Keratinocyte (primary cell): Measurements from ENCODE around the gene NAA16. TPM values are rescaled to one million over a fixed set of nuclear protein-coding genes. Genes with fewer than 3 reads are reported as not detected.
"Not testable (repeated sequence)": the region's sequence is repeated elsewhere in the genome, so short reads cannot be mapped to it uniquely, and the experiment has no call there.

Experiments used
- DNase-seq: peaks from one replicate; pipeline ENCODE4 v3.0.0-alpha.2; 2011; ENCODE audit warnings: low read depth, missing footprints, low spot score
- FAIRE-seq: peaks from 2 replicates; lab custom pipeline; 2011; peaks lifted over from hg19 to GRCh38; lab: Jason Lieb, UNC
- H2AFZ ChIP-seq: 2 replicates; pipeline ENCODE4 v1.6.0; 2012; ENCODE audit warnings: low read length, control low read depth, inconsistent platforms; ENCODE audit not compliant: control insufficient read depth
- H3K27ac ChIP-seq: 2 replicates; pipeline ENCODE4 v1.5.1; 2011; ENCODE audit warnings: low read length; ENCODE audit not compliant: control insufficient read depth, insufficient read depth
- H3K27me3 ChIP-seq: 3 replicates; pipeline ENCODE4 v1.6.0; 2011; ENCODE audit warnings: low read length; ENCODE audit not compliant: control insufficient read depth, insufficient read depth; ENCODE audit errors: extremely low read depth
- H3K36me3 ChIP-seq, 2 experiments: 2 replicates in 1 of 2; 3 replicates in 1 of 2; pipeline ENCODE4 v1.5.1; 2011; ENCODE audit warnings: low read length in 2 of 2, mild to moderate bottlenecking in 1 of 2; ENCODE audit not compliant: control insufficient read depth in 2 of 2, insufficient read depth in 2 of 2; ENCODE audit errors: extremely low read depth in 1 of 2
- H3K4me1 ChIP-seq: 3 replicates; pipeline ENCODE4 v1.5.1; 2011; ENCODE audit warnings: low read length; ENCODE audit not compliant: control insufficient read depth, insufficient read depth; ENCODE audit errors: extremely low read depth
- H3K4me2 ChIP-seq: 3 replicates; pipeline ENCODE4 v1.6.0; 2011; ENCODE audit warnings: low read depth, low read length; ENCODE audit not compliant: control insufficient read depth, insufficient read depth; ENCODE audit errors: extremely low read depth
- H3K4me3 ChIP-seq, 3 experiments: fragments of 200-600 bp in 1 of 3; sonication (generic) in 1 of 3; 2 replicates in 2 of 3; 3 replicates in 1 of 3; pipeline ENCODE4 v1.5.1; 2011 to 2016; ENCODE audit warnings: low read length in 3 of 3, mild to moderate bottlenecking in 3 of 3, control low read depth in 2 of 3, inconsistent platforms in 1 of 3, low read depth in 1 of 3, mixed read lengths in 1 of 3, mixed run types in 1 of 3, moderate library complexity in 1 of 3; ENCODE audit not compliant: control insufficient read depth in 2 of 3, insufficient read depth in 2 of 3; ENCODE audit errors: extremely low read depth in 1 of 3
- H3K79me2 ChIP-seq: 2 replicates; pipeline ENCODE4 v1.6.0; 2012; ENCODE audit warnings: low read length; ENCODE audit not compliant: control insufficient read depth, insufficient read depth
- H3K9ac ChIP-seq: 3 replicates; pipeline ENCODE4 v1.6.0; 2011; ENCODE audit warnings: low read length; ENCODE audit not compliant: control insufficient read depth, insufficient read depth; ENCODE audit errors: extremely low read depth
- H3K9me1 ChIP-seq: 3 replicates; pipeline ENCODE4 v1.6.0; 2011; ENCODE audit warnings: low read length; ENCODE audit not compliant: control insufficient read depth, insufficient read depth; ENCODE audit errors: extremely low read depth
- H3K9me3 ChIP-seq: 2 replicates; pipeline ENCODE4 v1.5.1; 2012; ENCODE audit warnings: low read depth, low read length; ENCODE audit not compliant: control insufficient read depth
- H4K20me1 ChIP-seq: 3 replicates; pipeline ENCODE4 v1.6.0; 2011; ENCODE audit warnings: low read length; ENCODE audit not compliant: control insufficient read depth, insufficient read depth; ENCODE audit errors: extremely low read depth
- EZH2 ChIP-seq: IDR thresholded peaks from one replicate; pipeline ENCODE4 v1.6.1; 2012; ENCODE audit warnings: inconsistent platforms, mild to moderate bottlenecking, low read length, moderate library complexity
- dilution Hi-C: fragments of 300-500 bp; cut with MboI; formaldehyde crosslinking; loops from one replicate; pipeline ENCODE4 v1.7.0; 2020; ENCODE audit warnings: low sequenced_read_pairs; ENCODE audit not compliant: extremely low pct_ligation_motif_present
- polyA plus RNA-seq, 5 experiments: library from polyadenylated mRNA; depleted of rRNA in 3 of 5; stranded (reverse) in 3 of 5; stranded (forward) in 1 of 5; unstranded in 1 of 5; fragments of >200 nt; gene quantifications; 1 replicate in 1 of 5; 2 replicates in 3 of 5; 3 replicates in 1 of 5; pipeline versions ENCODE4 v1.2.1 to v1.2.3, GENCODE V29; 2011 to 2012; ENCODE audit warnings: missing spikeins in 2 of 5, low read depth in 1 of 5, low replicate concordance in 1 of 5
- TF ChIP-seq, protein P1 (sequence below), 3 experiments: IDR thresholded peaks in 1 of 3; conservative IDR thresholded peaks in 1 of 3; optimal IDR thresholded peaks in 1 of 3; 2 replicates in 2 of 3; 3 replicates in 1 of 3; pipeline versions ENCODE3 to v1.5.1; 2011; ENCODE audit warnings: low read length in 3 of 3, mild to moderate bottlenecking in 3 of 3, moderate library complexity in 2 of 3, control low read depth in 1 of 3, inconsistent platforms in 1 of 3; ENCODE audit not compliant: insufficient read depth in 2 of 3; ENCODE audit errors: extremely low read depth in 1 of 3

Gene NAA16
- polyA plus RNA-seq, 1 donor (not counting 4 experiments of a cell fraction or from before 2014, with no cell fraction given) = 12.0 TPM

DNA sequence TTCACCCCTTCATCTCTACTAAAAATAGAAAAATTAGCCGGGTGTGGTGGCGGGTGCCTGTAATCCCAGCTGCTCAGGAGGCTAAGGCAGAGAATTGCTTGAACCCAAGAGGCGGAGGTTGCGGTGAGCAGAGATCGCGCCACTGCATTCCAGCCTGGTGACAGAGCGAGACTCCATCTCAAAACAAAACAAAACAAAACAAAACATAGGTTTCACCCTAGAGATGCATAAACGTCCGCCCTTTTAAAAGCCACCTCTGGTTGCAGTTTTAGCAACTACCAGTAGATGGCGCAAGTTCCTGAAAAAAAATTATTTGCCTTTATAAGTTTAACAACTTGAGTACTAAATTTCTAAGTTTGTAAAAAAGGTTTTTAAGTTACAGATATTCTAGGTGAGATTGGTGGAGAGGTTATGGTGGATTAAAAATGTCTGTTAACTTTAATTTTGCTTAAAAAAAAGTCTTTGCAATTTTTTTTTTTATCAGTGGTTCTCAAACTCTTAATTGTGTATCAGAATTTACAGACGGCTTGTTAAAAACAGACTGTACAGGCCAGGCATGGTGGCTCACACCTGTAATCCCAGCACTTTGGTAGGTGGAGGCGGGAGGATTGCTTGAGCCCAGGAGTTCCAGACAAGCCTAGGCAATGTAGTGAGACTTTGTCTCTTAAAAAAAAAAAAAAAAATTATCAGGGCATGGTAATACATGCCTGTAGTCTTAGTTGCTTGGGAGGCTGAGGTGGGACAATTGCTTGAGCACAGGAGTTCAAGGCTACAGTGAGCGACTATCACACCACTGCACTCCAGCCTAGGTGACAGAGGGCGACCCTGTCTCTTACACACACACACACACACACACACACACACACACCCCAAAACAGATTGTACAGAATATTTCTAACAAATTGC, 42.1 kb downstream of the NAA16 start:
- FAIRE-seq (no peak), DNase-seq (peak; percentile 19)
- peaks cover 4% of the 10 kb centered on the region for H3K79me2 ChIP-seq
- TF ChIP-seq, protein P1, sequence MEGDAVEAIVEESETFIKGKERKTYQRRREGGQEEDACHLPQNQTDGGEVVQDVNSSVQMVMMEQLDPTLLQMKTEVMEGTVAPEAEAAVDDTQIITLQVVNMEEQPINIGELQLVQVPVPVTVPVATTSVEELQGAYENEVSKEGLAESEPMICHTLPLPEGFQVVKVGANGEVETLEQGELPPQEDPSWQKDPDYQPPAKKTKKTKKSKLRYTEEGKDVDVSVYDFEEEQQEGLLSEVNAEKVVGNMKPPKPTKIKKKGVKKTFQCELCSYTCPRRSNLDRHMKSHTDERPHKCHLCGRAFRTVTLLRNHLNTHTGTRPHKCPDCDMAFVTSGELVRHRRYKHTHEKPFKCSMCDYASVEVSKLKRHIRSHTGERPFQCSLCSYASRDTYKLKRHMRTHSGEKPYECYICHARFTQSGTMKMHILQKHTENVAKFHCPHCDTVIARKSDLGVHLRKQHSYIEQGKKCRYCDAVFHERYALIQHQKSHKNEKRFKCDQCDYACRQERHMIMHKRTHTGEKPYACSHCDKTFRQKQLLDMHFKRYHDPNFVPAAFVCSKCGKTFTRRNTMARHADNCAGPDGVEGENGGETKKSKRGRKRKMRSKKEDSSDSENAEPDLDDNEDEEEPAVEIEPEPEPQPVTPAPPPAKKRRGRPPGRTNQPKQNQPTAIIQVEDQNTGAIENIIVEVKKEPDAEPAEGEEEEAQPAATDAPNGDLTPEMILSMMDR (optimal IDR thresholded peaks at IDR 0.05 in 1 of 3, IDR thresholded peaks at IDR 0.05 in 1 of 3, conservative IDR thresholded peaks at IDR 0.05 in 1 of 3; ENCODE audit: extremely low read depth in 1 of 3, insufficient read depth in 2 of 3, low read length in 3 of 3) = peak; percentile 31 to 71 (median 51)
- TF ChIP-seq EZH2 = no peak
- H3K27ac ChIP-seq = peak overlapping the region; percentile 80
- H3K27me3 ChIP-seq = no peaks in the 10 kb centered on the region
- H3K9me3 ChIP-seq = no peaks in the 10 kb centered on the region
- peak overlapping the region; percentile 66 for H3K4me2 ChIP-seq
- no peaks in the 10 kb centered on the region for H4K20me1 ChIP-seq
- dilution Hi-C loops = no loop called here
- H3K9me1 ChIP-seq = no peaks in the 10 kb centered on the region
- H3K9ac ChIP-seq = peak overlapping the region; percentile 50
- H3K36me3 ChIP-seq = peaks cover 0 to 17% of the 10 kb centered on the region in 2 experiments
- peak overlapping the region; percentile 31 for H2AFZ ChIP-seq
- peaks cover 30% of the 10 kb centered on the region for H3K4me1 ChIP-seq
- H3K4me3 ChIP-seq = peak overlapping the region in 1 of 3 experiments; percentile 25

DNA sequence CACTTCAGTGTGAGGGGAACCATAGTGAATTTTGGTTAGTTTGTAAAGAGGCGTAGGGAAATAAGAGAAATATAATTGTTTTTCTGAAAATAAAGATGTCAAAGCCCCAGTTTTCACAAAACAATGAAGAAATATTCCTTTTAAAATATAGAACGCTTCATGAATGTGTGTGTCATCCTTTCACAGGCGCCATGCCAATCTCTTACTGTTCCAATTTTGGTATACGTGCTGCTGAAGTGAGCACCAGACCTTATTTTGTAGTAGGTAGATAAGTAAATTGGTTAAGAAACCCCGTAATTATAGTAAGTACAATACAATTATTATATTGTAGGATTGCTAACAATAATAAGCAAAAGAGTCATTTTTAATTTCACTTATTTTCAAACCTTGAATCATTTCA, 43.3 kb downstream of the NAA16 start:
- Histone ChIP-seq H3K4me3 (no peak overlapping the region), H3K36me3 (peaks cover 0 to 17% of the 10 kb centered on the region in 2 experiments), H3K9me3 (no peaks in the 10 kb centered on the region), H3K79me2 (peaks cover 2% of the 10 kb centered on the region), H3K9ac (no peak overlapping the region), H3K9me1 (no peaks in the 10 kb centered on the region), H3K4me1 (peaks cover 30% of the 10 kb centered on the region), H4K20me1 (no peaks in the 10 kb centered on the region), H3K27me3 (no peaks in the 10 kb centered on the region), H3K27ac (no peak overlapping the region), H3K4me2 (no peak overlapping the region), H2AFZ (no peak overlapping the region)
- dilution Hi-C loops = no loop called here
- no peak for DNase-seq
- no peak for TF ChIP-seq EZH2
- TF ChIP-seq, protein P1 (optimal IDR thresholded peaks at IDR 0.05 in 1 of 3, IDR thresholded peaks at IDR 0.05 in 1 of 3, conservative IDR thresholded peaks at IDR 0.05 in 1 of 3; ENCODE audit: extremely low read depth in 1 of 3, insufficient read depth in 2 of 3, low read length in 3 of 3) = no peak
- FAIRE-seq = no peak

GRCh38 chr13:41356385-41356648, 45.2 kb downstream of the NAA16 start:
- H3K9me3 ChIP-seq, H2AFZ ChIP-seq, H3K79me2 ChIP-seq, DNase-seq, dilution Hi-C loops, H4K20me1 ChIP-seq, H3K27me3 ChIP-seq, H3K4me3 ChIP-seq, H3K9ac ChIP-seq, H3K9me1 ChIP-seq: not testable (repeated sequence)
- Histone ChIP-seq H3K4me1 (peaks cover 30% of the 10 kb centered on the region), H3K4me2 (peak overlapping the region; percentile 45), H3K36me3 (peaks cover 0 to 26% of the 10 kb centered on the region in 2 experiments), H3K27ac (peak overlapping the region; percentile 38)
- FAIRE-seq = peak; percentile 26
